ENCODE measurements around the gene C1orf174. TPM values are rescaled to one million over a fixed set of nuclear protein-coding genes. Genes with fewer than 3 reads are reported as not detected.

C1orf174 gene
- total RNA-seq, 3 donors from 2014 or later (not counting 1 experiment from before 2014, with no cell fraction given), result 52.9 to 62.3 (median 61.5) TPM

GRCh38 chr1:3925762-3926161, 25.7 kb upstream of the C1orf174 start:
- Mint-ChIP-seq H3K36me3 (no peaks in the 10 kb centered on the region), H3K4me1 (no peaks in the 10 kb centered on the region), H3K4me3 (no peak overlapping the region), H3K9me3 (peaks cover 0 to 6% of the 10 kb centered on the region in 2 donors), H3K27me3 (ENCODE audit: low read depth in 2 of 2) (no peaks in the 10 kb centered on the region), H3K27ac (no peak overlapping the region)
- ATAC-seq (no peak), DNase-seq (no peak)
- no peaks in the 10 kb centered on the region for H3K27me3 ChIP-seq (ENCODE audit: control insufficient read depth, insufficient read depth, low read length)
- H3K9me3 ChIP-seq (ENCODE audit: control insufficient read depth, insufficient read depth, low read length), result no peaks in the 10 kb centered on the region
- TF ChIP-seq, protein P1, sequence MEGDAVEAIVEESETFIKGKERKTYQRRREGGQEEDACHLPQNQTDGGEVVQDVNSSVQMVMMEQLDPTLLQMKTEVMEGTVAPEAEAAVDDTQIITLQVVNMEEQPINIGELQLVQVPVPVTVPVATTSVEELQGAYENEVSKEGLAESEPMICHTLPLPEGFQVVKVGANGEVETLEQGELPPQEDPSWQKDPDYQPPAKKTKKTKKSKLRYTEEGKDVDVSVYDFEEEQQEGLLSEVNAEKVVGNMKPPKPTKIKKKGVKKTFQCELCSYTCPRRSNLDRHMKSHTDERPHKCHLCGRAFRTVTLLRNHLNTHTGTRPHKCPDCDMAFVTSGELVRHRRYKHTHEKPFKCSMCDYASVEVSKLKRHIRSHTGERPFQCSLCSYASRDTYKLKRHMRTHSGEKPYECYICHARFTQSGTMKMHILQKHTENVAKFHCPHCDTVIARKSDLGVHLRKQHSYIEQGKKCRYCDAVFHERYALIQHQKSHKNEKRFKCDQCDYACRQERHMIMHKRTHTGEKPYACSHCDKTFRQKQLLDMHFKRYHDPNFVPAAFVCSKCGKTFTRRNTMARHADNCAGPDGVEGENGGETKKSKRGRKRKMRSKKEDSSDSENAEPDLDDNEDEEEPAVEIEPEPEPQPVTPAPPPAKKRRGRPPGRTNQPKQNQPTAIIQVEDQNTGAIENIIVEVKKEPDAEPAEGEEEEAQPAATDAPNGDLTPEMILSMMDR (IDR thresholded peaks at IDR 0.05), result no peak
- H3K4me3 ChIP-seq (ENCODE audit: low read length), result no peak overlapping the region
- no peak overlapping the region for H3K27ac ChIP-seq (ENCODE audit: low read length)
- 86% methylated on average over 8 of the region's 8 CpGs for WGBS (ENCODE audit: insufficient coverage)
- H3K4me1 ChIP-seq (ENCODE audit: control insufficient read depth, insufficient read depth, low read length), result no peaks in the 10 kb centered on the region
- intact Hi-C loops (cut with micrococcal nuclease), result no loop called here
- no peaks in the 10 kb centered on the region for H3K36me3 ChIP-seq (ENCODE audit: control insufficient read depth, insufficient read depth, low read length)

GRCh38 chr1:3925256-3925655, 25.2 kb upstream of the C1orf174 start:
- intact Hi-C loops (cut with micrococcal nuclease), result no loop called here
- Histone ChIP-seq H3K36me3 (ENCODE audit: control insufficient read depth, insufficient read depth, low read length) (no peaks in the 10 kb centered on the region), H3K4me3 (ENCODE audit: low read length) (no peak overlapping the region), H3K27ac (ENCODE audit: low read length) (no peak overlapping the region), H3K4me1 (ENCODE audit: control insufficient read depth, insufficient read depth, low read length) (no peaks in the 10 kb centered on the region), H3K9me3 (ENCODE audit: control insufficient read depth, insufficient read depth, low read length) (no peaks in the 10 kb centered on the region), H3K27me3 (ENCODE audit: control insufficient read depth, insufficient read depth, low read length) (no peaks in the 10 kb centered on the region)
- ATAC-seq, result no peak
- H3K36me3 Mint-ChIP-seq, result no peaks in the 10 kb centered on the region
- H3K4me3 Mint-ChIP-seq, result no peak overlapping the region
- H3K27me3 Mint-ChIP-seq (ENCODE audit: low read depth in 2 of 2), result no peaks in the 10 kb centered on the region
- H3K27ac Mint-ChIP-seq, result no peak overlapping the region
- no peaks in the 10 kb centered on the region for H3K4me1 Mint-ChIP-seq
- 84% methylated on average over 12 of the region's 12 CpGs for WGBS (ENCODE audit: insufficient coverage)
- TF ChIP-seq, protein P1 (IDR thresholded peaks at IDR 0.05), result no peak
- H3K9me3 Mint-ChIP-seq, result peaks cover 0 to 3% of the 10 kb centered on the region in 2 donors
- DNase-seq, result no peak

- Histone ChIP-seq H3K27ac (ENCODE audit: low read length) (no peak overlapping the region), H3K4me1 (ENCODE audit: control insufficient read depth, insufficient read depth, low read length) (no peaks in the 10 kb centered on the region), H3K9me3 (ENCODE audit: control insufficient read depth, insufficient read depth, low read length) (no peaks in the 10 kb centered on the region), H3K36me3 (ENCODE audit: control insufficient read depth, insufficient read depth, low read length) (no peaks in the 10 kb centered on the region), H3K27me3 (ENCODE audit: control insufficient read depth, insufficient read depth, low read length) (no peaks in the 10 kb centered on the region), H3K4me3 (ENCODE audit: low read length) (no peak overlapping the region)
- ATAC-seq (no peak), DNase-seq (no peak)
- intact Hi-C loops (cut with micrococcal nuclease), result no loop called here
- H3K36me3 Mint-ChIP-seq, result no peaks in the 10 kb centered on the region
- no peaks in the 10 kb centered on the region for H3K9me3 Mint-ChIP-seq
- TF ChIP-seq, protein P1 (IDR thresholded peaks at IDR 0.05), result no peak
- H3K4me1 Mint-ChIP-seq, result no peaks in the 10 kb centered on the region
- WGBS (ENCODE audit: insufficient coverage), result 36% methylated on average over 3 of the region's 3 CpGs
- H3K27ac Mint-ChIP-seq, result no peak overlapping the region
- H3K27me3 Mint-ChIP-seq (ENCODE audit: low read depth in 2 of 2), result no peaks in the 10 kb centered on the region
- no peak overlapping the region for H3K4me3 Mint-ChIP-seq
These were observed 24.8 kb upstream of the C1orf174 start for GRCh38 chr1:3924825-3925220.

DNA sequence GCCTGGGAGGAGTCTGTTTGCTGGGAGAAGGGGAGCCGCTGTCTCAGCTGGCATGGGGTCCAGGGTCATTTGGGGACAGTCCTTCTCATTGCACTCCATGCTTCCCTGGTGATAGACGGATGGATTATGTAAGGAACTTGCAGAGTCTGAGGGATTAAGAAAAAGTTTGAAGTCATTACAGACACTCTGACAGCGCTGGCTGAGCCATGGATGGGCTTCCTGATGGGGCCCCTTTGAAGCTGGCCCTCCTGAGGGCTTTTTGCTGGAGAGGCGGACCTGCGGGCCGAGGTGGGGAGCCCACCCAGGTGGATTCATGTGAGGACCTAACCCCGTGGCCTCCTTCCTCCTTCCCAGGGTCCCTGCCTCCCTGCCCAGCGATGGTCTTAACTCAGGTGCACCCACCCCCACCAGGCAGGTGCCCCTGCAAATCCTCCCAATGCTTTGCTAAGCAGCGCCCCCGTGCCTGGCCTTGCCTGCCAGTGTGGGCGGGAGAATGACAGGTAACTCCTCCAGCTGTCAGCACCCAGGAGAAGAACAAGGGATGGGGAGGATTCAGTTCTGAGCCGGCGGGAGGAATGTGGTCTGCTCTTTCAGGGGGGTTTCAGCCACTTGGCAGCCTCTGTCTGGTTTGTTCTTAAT, 24.2 kb upstream of the C1orf174 start:
- Mint-ChIP-seq H3K36me3 (no peaks in the 10 kb centered on the region), H3K27ac (no peak overlapping the region), H3K9me3 (no peaks in the 10 kb centered on the region), H3K4me3 (no peak overlapping the region), H3K4me1 (no peaks in the 10 kb centered on the region), H3K27me3 (ENCODE audit: low read depth in 2 of 2) (no peaks in the 10 kb centered on the region)
- intact Hi-C loops (cut with micrococcal nuclease), result no loop called here
- Histone ChIP-seq H3K36me3 (ENCODE audit: control insufficient read depth, insufficient read depth, low read length) (no peaks in the 10 kb centered on the region), H3K4me3 (ENCODE audit: low read length) (no peak overlapping the region), H3K27ac (ENCODE audit: low read length) (no peak overlapping the region), H3K27me3 (ENCODE audit: control insufficient read depth, insufficient read depth, low read length) (no peaks in the 10 kb centered on the region), H3K9me3 (ENCODE audit: control insufficient read depth, insufficient read depth, low read length) (no peaks in the 10 kb centered on the region), H3K4me1 (ENCODE audit: control insufficient read depth, insufficient read depth, low read length) (no peaks in the 10 kb centered on the region)
- ATAC-seq (no peak), DNase-seq (no peak)
- 68% methylated on average over 13 of the region's 13 CpGs for WGBS (ENCODE audit: insufficient coverage)
- TF ChIP-seq, protein P1 (IDR thresholded peaks at IDR 0.05), result no peak

Measured in natural killer cell (primary cell).